Activated T-cell treated with anti-CD3 and anti-CD28 coated beads, Interleukin-2, amount 50 U/mL, for 4 hours (primary cell): ENCODE results near the gene WWOX. TPM values are rescaled to one million over a fixed set of nuclear protein-coding genes. Genes with fewer than 3 reads are reported as not detected.

Experiments
- ATAC-seq, 2 donors: fragments of 200-7000 bp; cut with Tn5 transposase; one replicate each; pipeline ENCODE4 v1.10.0; 2021
- DNase-seq: peaks from one replicate; pipeline ENCODE4 v3.0.0-alpha.2; 2020
- H3K27me3 Mint-ChIP-seq: one replicate; pipeline ENCODE4 v1.8.0; 2021; ENCODE audit warnings: low read depth, mixed read lengths
- H3K36me3 Mint-ChIP-seq: one replicate; pipeline ENCODE4 v1.8.0; 2022; ENCODE audit warnings: mixed read lengths; ENCODE audit not compliant: insufficient read depth
- H3K4me1 Mint-ChIP-seq: one replicate; pipeline ENCODE4 v1.8.0; 2021; ENCODE audit warnings: low read depth, mixed read lengths
- H3K4me3 Mint-ChIP-seq: one replicate; pipeline ENCODE4 v1.8.0; 2021; ENCODE audit warnings: mild to moderate bottlenecking, moderate library complexity, mixed read lengths
- H3K9me3 Mint-ChIP-seq: one replicate; pipeline ENCODE4 v1.8.0; 2021; ENCODE audit warnings: mixed read lengths
- total RNA-seq, 3 donors: library from RNA; stranded (reverse); gene quantifications; one replicate each; pipeline ENCODE4 v1.2.1, GENCODE V29; 2021

The WWOX gene
- total RNA-seq, 3 donors from 2014 or later = 13.9 to 19.1 (median 18.9) TPM

DNA sequence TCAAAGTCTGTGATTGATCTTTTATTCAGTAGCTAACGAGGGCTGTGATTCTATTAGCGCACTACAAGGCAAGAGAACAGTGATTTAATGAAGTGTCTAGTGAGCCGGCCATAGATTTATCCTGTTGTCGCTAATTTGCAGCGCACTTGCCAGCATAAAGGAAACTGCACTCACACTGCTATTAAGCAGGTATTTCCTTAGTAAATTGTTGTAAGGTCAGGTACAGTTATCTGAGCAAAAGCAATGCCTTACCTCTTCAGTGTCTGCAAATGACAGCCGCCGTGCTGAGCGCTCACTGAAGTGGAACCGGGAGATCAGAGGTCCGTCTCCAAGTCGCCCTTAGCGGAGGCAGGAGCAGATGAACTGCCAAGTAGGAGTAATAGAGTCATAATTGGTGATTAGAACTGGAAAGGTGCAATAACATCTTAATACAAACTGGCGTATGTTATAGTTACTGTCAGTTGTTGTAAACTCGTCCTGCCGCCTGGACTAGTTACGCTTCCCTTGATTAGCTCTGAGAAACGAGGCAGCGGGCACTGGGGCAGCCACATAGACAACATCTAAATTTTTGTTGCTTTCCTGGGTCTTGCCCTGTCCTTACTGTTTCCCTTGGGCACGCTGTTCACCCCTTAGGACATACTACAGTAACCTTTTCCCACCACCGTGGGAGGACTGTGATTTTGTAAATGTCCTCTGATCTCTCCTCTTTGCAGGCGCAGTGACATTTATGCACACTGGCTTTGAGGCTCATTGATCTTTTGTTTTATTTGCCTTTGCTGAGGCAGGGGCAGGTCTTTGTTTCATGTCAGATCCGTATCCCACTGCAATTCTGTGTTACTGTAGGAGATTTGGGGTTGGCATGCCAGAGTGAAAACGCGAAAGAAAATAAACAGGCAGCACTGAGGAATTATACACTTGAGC is 363.1 kb downstream of the WWOX start:
- Mint-ChIP-seq H3K36me3 (no peaks in the 10 kb centered on the region), H3K27me3 (no peaks in the 10 kb centered on the region), H3K9me3 (peaks cover 10% of the 10 kb centered on the region), H3K4me3 (no peak overlapping the region), H3K4me1 (no peaks in the 10 kb centered on the region)
- no peak for DNase-seq
- no peak for ATAC-seq

DNA sequence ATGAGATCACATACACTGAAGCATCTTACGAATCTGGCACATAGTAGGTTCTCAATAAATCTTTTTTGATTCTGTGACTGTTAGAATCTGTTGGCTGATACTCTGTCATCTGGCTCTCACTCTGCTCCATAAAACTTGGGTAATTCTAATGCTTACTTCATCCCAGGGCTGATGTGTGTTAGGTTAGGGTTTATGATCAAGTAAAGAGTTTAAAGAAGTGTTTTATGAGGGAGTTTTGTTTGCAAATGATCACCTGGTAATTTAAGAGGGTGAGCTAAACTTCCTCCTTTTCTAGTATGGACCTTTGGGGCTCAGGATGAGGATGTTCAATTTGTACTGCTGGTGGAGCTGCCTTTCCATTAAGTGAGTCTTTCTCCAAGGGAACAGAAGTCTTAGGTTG is 364.1 kb downstream of the WWOX start:
- H3K27me3 Mint-ChIP-seq = no peaks in the 10 kb centered on the region
- no peak for ATAC-seq
- peaks cover 10% of the 10 kb centered on the region for H3K9me3 Mint-ChIP-seq

DNA sequence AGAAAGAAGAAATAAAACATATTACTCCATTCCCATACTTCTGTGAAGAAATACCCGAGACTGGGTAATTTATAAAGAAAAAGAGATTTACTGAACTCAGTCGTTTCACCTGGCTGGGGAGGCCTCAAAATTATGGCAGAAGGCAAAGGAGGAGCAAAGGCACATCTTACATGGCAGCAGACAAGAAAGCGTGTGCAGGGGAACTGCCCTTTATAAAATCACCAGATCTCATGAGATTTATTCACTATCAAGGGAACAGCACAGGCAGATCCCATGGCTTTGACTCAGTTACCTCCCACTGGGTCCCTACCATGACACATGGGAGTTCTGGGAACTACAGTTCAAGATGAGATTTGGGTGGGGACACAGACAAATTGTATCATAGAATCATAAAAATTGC is 365.4 kb downstream of the WWOX start:
- Mint-ChIP-seq H3K4me1 (no peaks in the 10 kb centered on the region), H3K27me3 (no peaks in the 10 kb centered on the region)

More for the DNA sequence above, 364.1 kb downstream of the WWOX start:
- H3K4me1 Mint-ChIP-seq = no peaks in the 10 kb centered on the region
- no peak for DNase-seq
- H3K36me3 Mint-ChIP-seq = no peaks in the 10 kb centered on the region
- no peak overlapping the region for H3K4me3 Mint-ChIP-seq

DNA sequence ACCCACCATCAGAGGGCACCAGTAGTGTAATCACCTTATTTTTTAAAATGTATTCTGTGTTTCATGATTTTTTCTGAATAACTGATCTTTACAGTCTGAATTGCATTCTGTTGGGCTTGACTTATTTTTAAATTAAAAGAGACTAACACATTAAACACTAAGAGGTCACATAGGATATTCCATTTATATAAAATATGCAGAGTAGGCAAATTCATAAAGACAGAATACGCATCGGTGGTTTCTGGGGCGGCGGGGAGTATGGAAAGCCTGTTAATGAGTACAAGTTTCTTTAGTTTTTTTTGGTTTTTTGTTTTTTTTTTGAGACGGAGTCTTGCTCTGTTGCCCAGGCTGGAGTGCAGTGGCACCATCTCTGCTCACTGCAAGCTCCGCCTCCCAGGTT is 366.3 kb downstream of the WWOX start:
- Mint-ChIP-seq H3K27me3 (no peaks in the 10 kb centered on the region), H3K4me1 (no peaks in the 10 kb centered on the region), H3K4me3 (no peak overlapping the region), H3K9me3 (peaks cover 10% of the 10 kb centered on the region), H3K36me3 (no peaks in the 10 kb centered on the region)
- ATAC-seq (no peak), DNase-seq (no peak)

More for the DNA sequence above, 365.4 kb downstream of the WWOX start:
- peaks cover 10% of the 10 kb centered on the region for H3K9me3 Mint-ChIP-seq
- DNase-seq = no peak
- H3K36me3 Mint-ChIP-seq = no peaks in the 10 kb centered on the region
- H3K4me3 Mint-ChIP-seq = no peak overlapping the region
- no peak for ATAC-seq

DNA sequence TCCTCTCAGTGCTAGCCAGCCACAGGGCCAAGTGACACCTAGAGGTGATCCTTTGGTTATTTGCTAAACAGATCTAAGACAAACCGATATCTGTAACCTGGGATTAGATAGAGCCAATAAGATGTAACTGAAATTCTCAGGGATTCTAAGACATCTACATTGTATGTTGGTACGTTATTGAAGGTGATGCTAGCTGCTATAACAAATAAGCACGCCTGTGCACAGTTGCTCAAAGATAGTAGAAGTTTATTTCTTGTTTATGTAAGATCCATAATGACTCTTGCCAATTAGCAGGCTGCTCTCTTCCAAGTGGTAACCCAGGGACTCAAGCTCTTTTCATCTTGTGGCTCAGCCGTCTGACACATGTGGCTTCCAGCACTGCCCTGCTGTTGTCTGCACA is 370.3 kb downstream of the WWOX start:
- no peaks in the 10 kb centered on the region for H3K4me1 Mint-ChIP-seq
- H3K27me3 Mint-ChIP-seq = no peaks in the 10 kb centered on the region
- no peak for DNase-seq
- peaks cover 2% of the 10 kb centered on the region for H3K9me3 Mint-ChIP-seq
- no peaks in the 10 kb centered on the region for H3K36me3 Mint-ChIP-seq
- no peak for ATAC-seq
- H3K4me3 Mint-ChIP-seq = no peak overlapping the region

DNA sequence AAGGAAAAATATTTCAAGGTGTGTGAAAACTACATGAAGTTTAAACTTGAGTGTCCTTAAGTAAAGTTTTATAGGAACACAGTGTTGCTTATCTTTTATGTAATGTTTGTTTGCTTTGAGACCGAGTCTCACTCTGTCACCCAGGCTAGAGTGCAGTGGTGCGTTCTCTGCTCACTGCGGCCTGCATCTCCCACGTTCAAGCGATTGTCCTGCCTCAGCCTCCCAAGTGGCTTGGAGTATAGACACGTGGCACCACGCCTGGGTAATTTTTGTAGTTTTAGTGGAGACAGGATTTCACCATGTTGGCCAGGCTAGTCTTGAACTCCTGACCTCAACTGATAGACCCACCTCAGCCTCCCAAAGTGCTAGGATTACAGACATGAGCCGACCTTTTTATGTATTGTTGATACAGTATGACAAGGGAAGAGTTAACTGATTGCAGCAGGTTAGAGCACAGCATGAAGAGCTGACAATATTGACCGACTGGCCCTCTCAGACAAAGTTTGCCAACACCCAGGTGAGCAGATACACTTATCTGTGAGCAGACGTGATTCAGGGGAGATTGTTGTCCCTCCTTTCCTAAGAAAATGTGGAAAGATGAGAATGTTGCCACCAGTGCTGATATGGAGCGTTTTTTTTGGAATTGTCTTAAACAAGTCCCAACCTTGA is 373.7 kb downstream of the WWOX start:
- Mint-ChIP-seq H3K36me3 (no peaks in the 10 kb centered on the region), H3K9me3 (no peaks in the 10 kb centered on the region), H3K27me3 (no peaks in the 10 kb centered on the region), H3K4me3 (no peak overlapping the region), H3K4me1 (no peaks in the 10 kb centered on the region)
- no peak for DNase-seq
- no peak for ATAC-seq

DNA sequence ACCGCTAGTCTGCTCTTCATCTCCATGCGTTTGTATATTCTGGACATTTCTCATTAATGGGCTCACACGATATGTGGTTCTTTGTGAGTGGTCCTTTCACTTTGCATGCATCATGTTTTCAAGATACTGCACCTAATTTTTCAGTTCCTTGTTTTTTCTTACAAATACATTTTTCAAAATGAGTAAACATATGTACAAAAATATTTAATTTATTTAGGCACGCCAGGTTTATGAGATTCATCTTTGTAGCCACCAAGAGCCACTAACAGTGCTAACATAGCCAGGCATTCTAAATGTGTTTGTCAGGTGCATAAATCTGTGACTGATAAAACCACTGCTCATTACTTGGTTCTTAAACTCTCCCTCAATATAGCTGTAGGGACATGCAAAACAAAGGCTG is 375.3 kb downstream of the WWOX start:
- no peak for ATAC-seq
- Mint-ChIP-seq H3K36me3 (no peaks in the 10 kb centered on the region), H3K27me3 (no peaks in the 10 kb centered on the region), H3K9me3 (no peaks in the 10 kb centered on the region), H3K4me3 (no peak overlapping the region), H3K4me1 (no peaks in the 10 kb centered on the region)
- no peak for DNase-seq

DNA sequence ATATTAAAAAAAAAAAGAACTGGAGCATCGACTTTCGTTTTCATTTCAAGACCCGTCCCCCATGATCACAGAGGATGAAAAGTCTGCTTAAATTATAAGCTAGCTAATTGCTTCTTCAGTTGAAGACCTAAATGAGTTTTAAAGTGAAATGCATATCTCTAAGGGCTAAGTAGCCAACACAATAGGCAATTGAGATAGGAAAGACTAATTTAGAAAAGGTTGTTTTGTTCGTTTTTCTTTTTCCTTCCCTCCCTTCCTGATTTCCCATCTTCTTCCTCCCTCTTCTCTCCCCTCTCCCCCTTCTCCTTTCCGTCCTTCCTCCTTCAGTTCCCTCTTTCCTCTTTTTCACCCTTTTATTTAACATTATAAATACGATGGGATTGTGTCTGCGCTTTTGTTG is 377.2 kb downstream of the WWOX start:
- Mint-ChIP-seq H3K36me3 (no peaks in the 10 kb centered on the region), H3K4me1 (no peaks in the 10 kb centered on the region), H3K27me3 (no peaks in the 10 kb centered on the region), H3K9me3 (no peaks in the 10 kb centered on the region), H3K4me3 (no peak overlapping the region)
- DNase-seq (no peak), ATAC-seq (no peak)

DNA sequence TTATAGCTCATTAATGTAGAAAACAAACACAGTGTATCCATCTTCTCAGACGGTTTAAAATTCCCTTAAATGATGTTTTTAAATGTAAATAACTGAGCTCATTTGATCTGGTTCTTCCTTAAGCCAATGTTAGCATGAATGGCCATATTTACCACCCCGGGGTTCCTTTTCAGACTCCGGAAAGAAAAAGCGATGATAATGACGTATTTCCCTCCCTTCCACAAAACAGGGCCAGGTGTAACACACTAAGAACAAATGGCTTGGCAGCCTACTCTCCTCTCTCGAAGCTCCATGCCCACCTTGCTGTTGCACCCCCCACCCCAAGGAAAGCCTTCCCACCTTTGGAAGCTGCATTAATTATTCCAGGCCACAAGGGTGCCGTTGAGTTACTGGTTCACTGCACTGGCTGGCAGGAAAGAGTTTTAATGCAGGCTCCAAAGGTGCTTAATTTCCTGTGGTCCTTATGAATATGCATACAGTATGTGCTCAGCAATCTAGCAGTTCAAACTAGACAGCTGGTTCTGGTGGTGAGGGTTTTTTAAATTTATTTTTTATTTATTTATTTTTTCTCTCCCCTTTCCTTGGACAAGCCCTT is 378.9 kb downstream of the WWOX start:
- Mint-ChIP-seq H3K36me3 (no peaks in the 10 kb centered on the region), H3K4me3 (no peak overlapping the region), H3K9me3 (no peaks in the 10 kb centered on the region), H3K27me3 (no peaks in the 10 kb centered on the region), H3K4me1 (no peaks in the 10 kb centered on the region)
- DNase-seq = no peak
- no peak for ATAC-seq

DNA sequence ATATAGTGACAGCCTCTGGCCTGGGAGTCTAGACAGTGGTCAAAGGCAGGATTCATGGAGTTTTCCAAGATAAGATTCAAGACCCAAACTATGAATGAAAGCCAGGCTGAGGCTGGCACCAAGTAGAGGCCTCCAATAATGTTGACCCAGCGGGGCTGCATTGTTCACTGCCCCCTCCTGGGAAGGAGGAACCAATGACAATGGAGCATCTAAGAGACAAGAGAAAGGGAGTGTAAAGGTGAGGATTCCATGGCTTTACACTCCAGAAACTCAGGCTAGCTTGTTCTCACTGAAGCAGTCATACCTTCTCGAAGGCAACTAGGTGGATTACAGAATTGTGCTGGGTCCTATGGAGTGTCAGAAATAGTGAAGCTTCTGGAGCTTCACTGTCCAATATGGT is 380.3 kb downstream of the WWOX start:
- no peak for DNase-seq
- H3K9me3 Mint-ChIP-seq = no peaks in the 10 kb centered on the region
- no peak overlapping the region for H3K4me3 Mint-ChIP-seq
- H3K36me3 Mint-ChIP-seq = no peaks in the 10 kb centered on the region
- H3K4me1 Mint-ChIP-seq = no peaks in the 10 kb centered on the region
- ATAC-seq = no peak
- H3K27me3 Mint-ChIP-seq = no peaks in the 10 kb centered on the region

DNA sequence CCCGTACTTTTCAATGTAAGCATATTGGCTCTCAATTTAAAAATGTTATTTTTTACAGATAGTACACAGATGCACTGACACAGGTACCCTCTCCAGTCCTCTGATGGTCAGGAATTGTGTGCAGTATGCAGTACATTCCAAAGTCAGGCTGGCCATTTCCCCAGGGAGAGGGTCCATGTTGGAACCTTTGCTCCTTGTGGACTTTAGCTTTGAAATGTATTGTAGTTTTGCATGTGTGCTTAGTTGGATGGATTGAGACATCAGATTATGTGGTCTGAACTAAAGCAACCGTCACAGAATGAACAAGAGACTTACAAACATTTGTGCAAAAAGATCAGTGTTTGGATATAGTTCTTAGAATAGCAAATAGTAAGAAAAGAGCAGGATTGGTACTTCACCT is 381.1 kb downstream of the WWOX start:
- Mint-ChIP-seq H3K9me3 (no peaks in the 10 kb centered on the region), H3K36me3 (no peaks in the 10 kb centered on the region), H3K4me3 (no peak overlapping the region), H3K27me3 (no peaks in the 10 kb centered on the region), H3K4me1 (no peaks in the 10 kb centered on the region)
- DNase-seq (no peak), ATAC-seq (no peak)

DNA sequence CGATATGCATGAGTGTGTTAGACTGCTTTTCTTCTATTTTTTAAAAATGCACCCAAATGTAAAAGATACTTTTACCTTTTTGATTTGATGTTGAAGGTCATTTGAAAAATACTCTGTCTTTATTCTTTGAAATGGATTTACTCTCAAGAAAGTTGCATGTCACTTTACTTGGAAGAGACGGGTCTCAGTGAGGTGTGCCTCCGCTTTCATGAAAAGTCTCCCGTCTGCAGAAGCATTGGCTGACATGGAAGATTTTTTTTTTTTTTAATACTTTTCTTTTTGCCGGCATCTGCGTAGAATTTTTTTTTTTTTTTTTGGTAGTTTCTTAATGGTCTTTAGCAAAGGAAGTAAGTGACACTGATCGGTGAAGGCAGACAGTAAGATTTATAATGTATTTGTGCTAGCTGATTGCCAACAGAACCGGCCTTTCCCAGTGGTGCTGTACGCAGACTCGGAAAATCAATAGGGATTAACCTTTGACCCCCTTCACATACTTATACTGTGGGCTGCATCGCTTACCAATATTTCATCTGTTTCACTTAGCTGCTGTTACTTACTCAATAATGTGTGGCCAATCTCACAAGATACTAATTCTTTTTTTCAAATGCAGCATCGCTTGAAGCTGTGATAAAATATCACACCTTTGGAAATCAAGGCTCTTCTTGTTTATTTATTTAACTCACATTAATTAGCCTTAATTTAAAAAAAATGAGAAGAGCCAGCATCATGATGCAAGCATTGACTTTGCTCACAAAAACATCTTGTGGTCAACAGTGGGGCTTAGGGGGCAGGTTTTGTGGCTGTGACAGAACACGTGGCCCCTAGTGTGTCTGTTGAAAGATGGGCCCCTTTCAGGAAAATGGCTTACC is 383.9 kb downstream of the WWOX start:
- Mint-ChIP-seq H3K9me3 (no peaks in the 10 kb centered on the region), H3K36me3 (no peaks in the 10 kb centered on the region), H3K27me3 (no peaks in the 10 kb centered on the region), H3K4me3 (no peak overlapping the region), H3K4me1 (no peaks in the 10 kb centered on the region)
- ATAC-seq = no peak
- no peak for DNase-seq

DNA sequence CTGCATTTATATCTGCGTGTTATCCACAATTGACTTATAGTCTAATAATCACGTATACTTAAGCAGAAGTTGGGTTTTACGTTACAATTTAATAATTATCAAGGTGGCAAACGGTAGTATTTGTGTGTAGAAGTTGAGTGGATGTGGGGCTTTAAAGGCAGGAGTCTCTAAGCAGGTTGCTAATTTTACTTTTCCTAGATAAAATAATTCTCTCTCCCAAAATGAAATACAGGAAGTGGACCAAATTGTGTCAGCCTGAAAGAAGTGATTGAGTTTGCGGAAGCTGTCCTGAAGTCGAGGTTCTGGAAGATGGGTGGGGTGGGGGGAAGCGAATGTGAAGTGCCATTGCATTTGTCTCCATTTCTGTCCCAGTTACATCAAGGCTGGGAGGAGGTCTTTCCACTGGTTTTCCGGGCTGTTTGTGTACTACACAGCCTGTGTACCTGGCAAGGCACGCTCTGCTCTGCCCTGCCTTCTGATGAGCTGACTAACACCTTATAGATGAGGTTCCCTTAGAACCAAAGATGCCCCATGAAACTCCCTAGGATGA is 385.1 kb downstream of the WWOX start:
- Mint-ChIP-seq H3K9me3 (no peaks in the 10 kb centered on the region), H3K4me3 (no peak overlapping the region), H3K36me3 (no peaks in the 10 kb centered on the region), H3K27me3 (no peaks in the 10 kb centered on the region), H3K4me1 (no peaks in the 10 kb centered on the region)
- ATAC-seq = no peak
- DNase-seq = no peak
